Astrocyte (in vitro differentiated cells and primary cell): ENCODE data around the gene OR10A2. TPM values are rescaled to one million over a fixed set of nuclear protein-coding genes. Genes with fewer than 3 reads are reported as not detected.
"Not testable (repeated sequence)": the region's sequence is repeated elsewhere in the genome, so short reads cannot be mapped to it uniquely, and the experiment has no call there.

Source experiments
- DNase-seq: peaks from one replicate; pipeline ENCODE4 v3.0.0-alpha.2; 2010; ENCODE audit warnings: low read depth
- FAIRE-seq: peaks from 2 replicates; lab custom pipeline; 2011; peaks lifted over from hg19 to GRCh38; lab: Jason Lieb, UNC
- H2AFZ ChIP-seq: 2 replicates; pipeline ENCODE4 v1.6.0; 2012; ENCODE audit warnings: low read depth, low read length, inconsistent platforms
- H3K27ac ChIP-seq: 2 replicates; pipeline ENCODE4 v1.5.1; 2011; ENCODE audit warnings: low read depth, low read length, inconsistent platforms
- H3K27me3 ChIP-seq: 2 replicates; pipeline ENCODE4 v1.6.0; 2011; ENCODE audit warnings: low read length, inconsistent platforms; ENCODE audit not compliant: insufficient read depth
- H3K36me3 ChIP-seq: 2 replicates; pipeline ENCODE4 v1.5.1; 2011; ENCODE audit warnings: low read length, inconsistent platforms; ENCODE audit not compliant: insufficient read depth
- H3K4me1 ChIP-seq: 2 replicates; pipeline ENCODE4 v1.5.1; 2011; ENCODE audit warnings: low read length, inconsistent platforms; ENCODE audit not compliant: insufficient read depth
- H3K4me2 ChIP-seq: 2 replicates; pipeline ENCODE4 v1.6.0; 2012; ENCODE audit warnings: low read length, inconsistent platforms
- H3K4me3 ChIP-seq: 2 replicates; pipeline ENCODE4 v1.5.1; 2011; ENCODE audit warnings: low read depth, mild to moderate bottlenecking, low read length, inconsistent platforms; ENCODE audit not compliant: insufficient read depth
- H3K79me2 ChIP-seq: 2 replicates; pipeline ENCODE4 v1.6.0; 2012; ENCODE audit warnings: mild to moderate bottlenecking, low read length, inconsistent platforms; ENCODE audit not compliant: insufficient read depth
- H3K9ac ChIP-seq: 2 replicates; pipeline ENCODE4 v1.6.0; 2012; ENCODE audit warnings: mild to moderate bottlenecking, low read length, inconsistent platforms
- H3K9me3 ChIP-seq: 2 replicates; pipeline ENCODE4 v1.5.1; 2012; ENCODE audit warnings: low read depth, mild to moderate bottlenecking, low read length, inconsistent platforms; ENCODE audit not compliant: insufficient read depth
- H4K20me1 ChIP-seq: 2 replicates; pipeline ENCODE4 v1.6.0; 2012; ENCODE audit warnings: low read length, inconsistent platforms; ENCODE audit not compliant: insufficient read depth
- H3K27ac Mint-ChIP-seq: one replicate; pipeline ENCODE4 v1.8.0; 2021; ENCODE audit warnings: mild to moderate bottlenecking, mixed read lengths; ENCODE audit not compliant: unreplicated experiment
- H3K27me3 Mint-ChIP-seq: one replicate; pipeline ENCODE4 v1.8.0; 2021; ENCODE audit warnings: low read depth, mixed read lengths; ENCODE audit not compliant: unreplicated experiment
- H3K36me3 Mint-ChIP-seq: one replicate; pipeline ENCODE4 v1.8.0; 2021; ENCODE audit warnings: low read depth, mixed read lengths; ENCODE audit not compliant: unreplicated experiment
- H3K4me1 Mint-ChIP-seq: one replicate; pipeline ENCODE4 v1.8.0; 2021; ENCODE audit warnings: low read depth, mixed read lengths; ENCODE audit not compliant: unreplicated experiment
- H3K4me3 Mint-ChIP-seq: one replicate; pipeline ENCODE4 v1.8.0; 2021; ENCODE audit warnings: mild to moderate bottlenecking, moderate library complexity, mixed read lengths; ENCODE audit not compliant: unreplicated experiment
- H3K9me3 Mint-ChIP-seq: one replicate; pipeline ENCODE4 v1.8.0; 2021; ENCODE audit warnings: mild to moderate bottlenecking, mixed read lengths; ENCODE audit not compliant: unreplicated experiment
- CTCF ChIP-seq: IDR thresholded peaks from 2 replicates; pipeline ENCODE4 v1.5.1; 2011; ENCODE audit warnings: low read depth, mild to moderate bottlenecking, inconsistent platforms, low read length, moderate library complexity; ENCODE audit not compliant: insufficient read depth
- EZH2 ChIP-seq: IDR thresholded peaks from 2 replicates; pipeline ENCODE4 v1.6.1; 2012; ENCODE audit warnings: mild to moderate bottlenecking, low read length, inconsistent platforms; ENCODE audit not compliant: insufficient read depth
- total RNA-seq: library from RNA; stranded (reverse); gene quantifications from 2 replicates; pipeline ENCODE4 v1.2.1, GENCODE V29; 2021

Gene OR10A2
- total RNA-seq, 1 donor from 2014 or later, result not detected

DNA sequence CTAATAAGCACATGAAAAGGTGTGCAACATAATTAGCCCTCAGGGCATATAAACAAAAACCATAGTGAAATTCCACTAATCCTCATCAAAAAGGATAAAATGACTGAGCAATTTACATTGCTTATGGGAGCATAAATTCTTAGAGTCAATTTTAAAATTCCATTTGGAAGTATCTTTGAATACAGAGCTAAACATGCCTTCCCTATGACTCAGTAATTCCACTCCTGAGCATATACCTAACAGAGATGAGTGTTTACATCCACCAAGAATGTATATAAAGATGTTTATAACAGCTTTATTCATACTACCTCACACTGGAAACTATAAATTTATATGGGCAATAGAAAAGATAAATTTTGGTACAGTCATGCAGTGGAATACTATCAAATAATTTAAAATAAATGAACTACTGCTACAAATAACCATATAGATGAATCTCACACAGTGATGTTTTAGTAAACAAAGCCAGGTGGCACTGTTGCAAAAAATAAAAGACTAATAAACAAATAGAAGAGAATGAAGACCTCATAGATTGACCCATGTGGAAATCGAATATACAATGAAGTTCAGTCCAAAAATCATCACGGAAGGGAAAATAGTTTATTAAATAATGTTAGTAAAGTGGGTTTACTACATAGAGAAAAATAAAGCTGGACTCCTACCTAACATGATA is 37.6 kb downstream of the OR10A2 start:
- H3K36me3 ChIP-seq, result no peaks in the 10 kb centered on the region
- H3K27ac ChIP-seq, result no peak overlapping the region
- H3K9ac ChIP-seq, result no peak overlapping the region
- TF ChIP-seq EZH2, result no peak
- no peak overlapping the region for H3K27ac Mint-ChIP-seq
- no peak overlapping the region for H3K4me3 ChIP-seq
- peaks cover 3% of the 10 kb centered on the region for H3K9me3 Mint-ChIP-seq
- H3K36me3 Mint-ChIP-seq, result no peaks in the 10 kb centered on the region
- peaks cover 2% of the 10 kb centered on the region for H3K27me3 Mint-ChIP-seq
- no peaks in the 10 kb centered on the region for H3K9me3 ChIP-seq
- FAIRE-seq, result no peak
- no peak overlapping the region for H2AFZ ChIP-seq
- no peak for DNase-seq
- H3K4me1 ChIP-seq, result no peaks in the 10 kb centered on the region
- no peaks in the 10 kb centered on the region for H4K20me1 ChIP-seq
- no peaks in the 10 kb centered on the region for H3K4me1 Mint-ChIP-seq
- H3K79me2 ChIP-seq, result no peaks in the 10 kb centered on the region
- H3K4me2 ChIP-seq, result no peak overlapping the region
- no peak overlapping the region for H3K4me3 Mint-ChIP-seq
- no peaks in the 10 kb centered on the region for H3K27me3 ChIP-seq

- H3K27me3 Mint-ChIP-seq, result not testable (repeated sequence)
Measured at GRCh38 chr11:6904804-6905203, 41.9 kb downstream of the OR10A2 start.

DNA sequence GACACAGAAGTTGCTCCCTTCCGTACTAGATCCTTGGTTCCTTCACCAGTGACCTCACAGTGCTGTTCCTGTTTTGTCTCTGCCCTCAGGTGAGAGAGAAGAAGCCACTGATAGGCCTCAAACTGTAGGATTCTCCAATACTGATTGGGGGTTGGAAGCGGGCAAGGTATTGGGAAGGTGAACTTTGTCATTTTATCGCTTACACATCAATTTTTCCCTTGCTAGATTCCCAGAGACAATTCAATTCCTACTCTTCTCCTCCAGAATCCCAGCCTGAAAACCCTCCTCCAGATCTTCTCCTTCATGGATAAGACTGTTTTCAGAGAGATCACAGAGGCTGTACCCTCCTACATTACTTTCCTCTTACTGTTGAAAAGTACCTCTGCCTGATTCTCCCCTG is 48.5 kb downstream of the OR10A2 start:
- H3K27me3 Mint-ChIP-seq, result no peaks in the 10 kb centered on the region
- no peaks in the 10 kb centered on the region for H3K9me3 ChIP-seq
- H3K4me1 Mint-ChIP-seq, result no peaks in the 10 kb centered on the region
- H3K79me2 ChIP-seq, result no peaks in the 10 kb centered on the region
- no peak overlapping the region for H3K27ac Mint-ChIP-seq
- H3K4me3 Mint-ChIP-seq, result no peak overlapping the region
- no peak overlapping the region for H3K4me2 ChIP-seq
- no peak for DNase-seq
- no peaks in the 10 kb centered on the region for H3K4me1 ChIP-seq
- TF ChIP-seq CTCF, result no peak
- no peak for TF ChIP-seq EZH2
- no peak for FAIRE-seq
- no peaks in the 10 kb centered on the region for H3K36me3 Mint-ChIP-seq
- H3K36me3 ChIP-seq, result no peaks in the 10 kb centered on the region
- H2AFZ ChIP-seq, result no peak overlapping the region
- H3K9ac ChIP-seq, result no peak overlapping the region
- H4K20me1 ChIP-seq, result no peaks in the 10 kb centered on the region
- no peaks in the 10 kb centered on the region for H3K27me3 ChIP-seq
- H3K4me3 ChIP-seq, result no peak overlapping the region
- no peak overlapping the region for H3K27ac ChIP-seq
- no peaks in the 10 kb centered on the region for H3K9me3 Mint-ChIP-seq

More at GRCh38 chr11:6904804-6905203, 41.9 kb downstream of the OR10A2 start:
- H3K36me3 Mint-ChIP-seq, H3K27me3 ChIP-seq, H3K4me3 ChIP-seq, H3K4me3 Mint-ChIP-seq, H3K9me3 Mint-ChIP-seq, H3K9ac ChIP-seq, H4K20me1 ChIP-seq, H3K79me2 ChIP-seq, H3K4me2 ChIP-seq, H3K27ac ChIP-seq, H3K4me1 ChIP-seq, H3K36me3 ChIP-seq, H3K27ac Mint-ChIP-seq, FAIRE-seq, H3K9me3 ChIP-seq, H3K4me1 Mint-ChIP-seq, H2AFZ ChIP-seq, DNase-seq: not testable (repeated sequence)
